Mucosa of descending colon (tissue), 3 donors: ENCODE data around the gene LRRC70. TPM values are rescaled to one million over a fixed set of nuclear protein-coding genes. Genes with fewer than 3 reads are reported as not detected.

Source experiments
- ATAC-seq: fragments of 200-7000 bp; cut with Tn5 transposase; one replicate; pipeline ENCODE4 v1.9.1; 2020; ENCODE audit warnings: mild to moderate bottlenecking, moderate library complexity
- DNase-seq, 3 donors: peaks; one replicate each; pipeline ENCODE4 v3.0.0-alpha.2; 2020
- H3K36me3 ChIP-seq: fragments of 200-600 bp; one replicate; pipeline ENCODE4 v1.8.0; 2021; ENCODE audit warnings: low read depth, mild to moderate bottlenecking
- H3K4me1 ChIP-seq: fragments of 200-600 bp; one replicate; pipeline ENCODE4 v1.8.0; 2021; ENCODE audit warnings: low read depth, mild to moderate bottlenecking
- H3K4me3 ChIP-seq: fragments of 200-600 bp; one replicate; pipeline ENCODE4 v1.8.0; 2021; ENCODE audit warnings: mild to moderate bottlenecking
- H3K9me3 ChIP-seq: fragments of 200-600 bp; one replicate; pipeline ENCODE4 v1.8.0; 2021; ENCODE audit warnings: mild to moderate bottlenecking
- intact Hi-C, 2 donors: fragments of 100-400 bp; cut with DNase I in 1 of 2; cut with micrococcal nuclease in 1 of 2; formaldehyde crosslinking; loops; one replicate each; pipeline versions ENCODE4 v1.11.0 to v1.11.1; 2022; cut with DNase I, micrococcal nuclease
- total RNA-seq, 3 donors: library from RNA; stranded (reverse); fragmentation: NEBNext Ultra II Directional in 2 of 3; extraction: Animal tissue kit (Norgen Biotek cat#: 25700) in 2 of 3; gene quantifications; one replicate each; pipeline versions ENCODE4 v1.2.1 to v1.2.4, GENCODE V29; 2021 to 2023
- TF ChIP-seq, protein P1 (sequence below): fragments of 200-600 bp; IDR thresholded peaks from one replicate; pipeline ENCODE4 v1.8.0; 2022; ENCODE audit warnings: antibody characterized with exemption, mild to moderate bottlenecking
- donor health status: DM: no; HTN: no; CAD: no; lungs with moderate emphysema.
- donor health status: DM: no; HTN: no; CAD: no.
- donor health status: DM: no; HTN: yes; CAD: no.

The LRRC70 gene
- total RNA-seq, 3 donors from 2014 or later: 0.75 to 2.8 (median 1.4) TPM

DNA sequence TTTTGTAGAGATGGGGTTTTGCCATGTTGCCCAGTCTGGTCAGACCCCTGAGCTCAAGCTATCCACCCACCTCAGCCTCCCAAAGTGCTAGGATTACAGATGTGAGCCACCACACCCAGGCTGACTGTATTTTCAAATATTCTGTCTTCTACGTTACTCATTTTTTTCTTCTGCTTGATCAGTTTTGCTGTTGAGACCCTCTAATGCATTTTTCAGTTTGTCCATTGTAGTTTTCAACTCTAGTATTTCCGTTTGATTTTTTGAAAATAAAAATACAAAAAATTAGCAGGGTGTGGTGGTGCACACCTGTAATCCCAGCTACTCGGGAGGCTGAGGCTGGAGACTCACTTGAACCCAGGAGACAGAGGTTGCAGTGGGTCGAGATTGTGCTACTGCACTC, 10.5 kb upstream of the LRRC70 start:
- DNase-seq (no peak), ATAC-seq (no peak)
- intact Hi-C loops: no loop called here

DNA sequence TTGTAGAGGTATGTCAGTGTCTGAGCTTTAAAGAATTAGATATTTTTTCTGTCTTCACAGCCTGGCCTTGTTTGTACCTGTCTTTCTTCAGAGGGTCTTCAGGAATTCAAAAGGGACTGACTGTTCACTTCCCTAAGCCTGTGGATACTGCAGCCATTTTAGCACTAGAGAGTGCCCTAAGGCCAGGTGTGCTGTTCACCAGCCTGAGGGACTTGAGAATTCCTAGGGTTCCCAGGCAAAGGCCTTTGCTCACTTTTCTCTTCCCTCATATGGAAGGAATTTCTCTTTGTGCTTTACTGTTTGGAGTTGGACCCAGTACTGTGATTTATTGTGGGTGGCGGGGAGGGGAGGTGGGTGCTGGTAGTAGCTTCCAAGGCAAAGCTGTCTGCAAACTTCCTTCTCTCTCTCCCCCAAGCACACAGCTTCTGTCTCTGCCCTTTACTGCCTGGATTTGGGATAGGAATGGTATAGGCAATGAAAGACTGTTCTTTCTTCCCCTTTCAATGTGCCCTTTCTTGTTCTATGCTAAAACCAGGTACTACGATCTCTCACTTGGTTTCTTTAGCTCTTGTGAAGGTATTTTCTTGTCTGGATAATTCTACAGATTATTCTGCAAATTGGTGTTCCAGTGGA, 9.7 kb upstream of the LRRC70 start:
- intact Hi-C loops: no loop called here
- H3K36me3 ChIP-seq: no peaks in the 10 kb centered on the region
- no peaks in the 10 kb centered on the region for H3K4me1 ChIP-seq
- TF ChIP-seq, protein P1, sequence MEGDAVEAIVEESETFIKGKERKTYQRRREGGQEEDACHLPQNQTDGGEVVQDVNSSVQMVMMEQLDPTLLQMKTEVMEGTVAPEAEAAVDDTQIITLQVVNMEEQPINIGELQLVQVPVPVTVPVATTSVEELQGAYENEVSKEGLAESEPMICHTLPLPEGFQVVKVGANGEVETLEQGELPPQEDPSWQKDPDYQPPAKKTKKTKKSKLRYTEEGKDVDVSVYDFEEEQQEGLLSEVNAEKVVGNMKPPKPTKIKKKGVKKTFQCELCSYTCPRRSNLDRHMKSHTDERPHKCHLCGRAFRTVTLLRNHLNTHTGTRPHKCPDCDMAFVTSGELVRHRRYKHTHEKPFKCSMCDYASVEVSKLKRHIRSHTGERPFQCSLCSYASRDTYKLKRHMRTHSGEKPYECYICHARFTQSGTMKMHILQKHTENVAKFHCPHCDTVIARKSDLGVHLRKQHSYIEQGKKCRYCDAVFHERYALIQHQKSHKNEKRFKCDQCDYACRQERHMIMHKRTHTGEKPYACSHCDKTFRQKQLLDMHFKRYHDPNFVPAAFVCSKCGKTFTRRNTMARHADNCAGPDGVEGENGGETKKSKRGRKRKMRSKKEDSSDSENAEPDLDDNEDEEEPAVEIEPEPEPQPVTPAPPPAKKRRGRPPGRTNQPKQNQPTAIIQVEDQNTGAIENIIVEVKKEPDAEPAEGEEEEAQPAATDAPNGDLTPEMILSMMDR: no peak
- ATAC-seq (no peak), DNase-seq (no peak)
- no peak overlapping the region for H3K4me3 ChIP-seq
- H3K9me3 ChIP-seq: peaks cover 8% of the 10 kb centered on the region

More for the DNA sequence above, 10.5 kb upstream of the LRRC70 start:
- Histone ChIP-seq H3K4me1 (no peaks in the 10 kb centered on the region), H3K4me3 (no peak overlapping the region), H3K9me3 (peaks cover 8% of the 10 kb centered on the region), H3K36me3 (no peaks in the 10 kb centered on the region)
- TF ChIP-seq, protein P1: no peak

DNA sequence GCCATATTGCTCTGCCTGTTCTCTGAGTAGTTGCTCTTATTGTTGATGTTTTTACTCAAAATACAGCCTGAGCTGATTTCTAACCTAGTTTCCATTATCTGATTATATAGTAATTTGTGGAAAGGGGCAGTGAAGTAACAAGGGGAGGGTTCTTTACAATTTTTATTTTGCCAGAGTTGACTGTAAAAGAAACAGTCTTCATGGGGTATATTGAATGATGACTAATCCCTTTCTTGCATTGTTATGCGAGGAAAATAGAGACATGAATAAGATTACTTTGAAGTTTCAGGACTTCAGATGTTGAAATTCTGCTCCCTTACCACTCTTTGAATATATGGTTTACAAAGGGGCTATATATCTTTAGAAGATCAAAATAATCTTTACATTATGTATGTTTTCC, 9.1 kb upstream of the LRRC70 start:
- Histone ChIP-seq H3K4me1 (no peaks in the 10 kb centered on the region), H3K36me3 (no peaks in the 10 kb centered on the region), H3K4me3 (no peak overlapping the region), H3K9me3 (peaks cover 8% of the 10 kb centered on the region)
- no peak for ATAC-seq
- DNase-seq: no peak
- intact Hi-C loops: no loop called here
- TF ChIP-seq, protein P1: no peak

DNA sequence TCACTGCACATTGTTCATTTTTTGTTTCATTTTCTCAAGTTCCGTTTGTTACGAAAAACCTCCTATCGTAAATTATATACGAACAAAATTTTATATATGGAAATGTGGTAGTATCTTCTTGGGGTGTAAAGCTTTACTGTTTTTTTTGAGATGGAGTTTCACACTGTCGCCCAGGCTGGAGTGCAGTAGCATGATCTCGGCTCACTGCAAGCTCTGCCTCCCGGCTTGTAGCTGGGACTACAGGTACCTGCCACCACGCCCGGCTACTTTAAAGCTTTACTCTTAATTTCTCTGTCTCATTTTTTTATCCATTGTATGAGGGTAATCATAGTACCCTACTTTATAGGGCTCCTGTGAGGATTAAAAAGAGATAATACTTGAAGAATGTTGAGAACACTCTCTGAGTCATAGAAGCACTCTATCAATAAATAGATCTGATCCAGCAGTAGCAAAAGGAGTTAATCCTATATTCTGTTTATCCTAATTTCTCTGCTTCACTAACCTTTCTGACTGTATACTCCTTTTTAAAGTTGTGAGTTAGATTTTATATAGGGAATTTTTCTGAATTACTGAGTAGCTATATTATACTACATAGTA, 5.6 kb upstream of the LRRC70 start:
- Histone ChIP-seq H3K9me3 (peaks cover 3% of the 10 kb centered on the region), H3K36me3 (no peaks in the 10 kb centered on the region), H3K4me1 (no peaks in the 10 kb centered on the region), H3K4me3 (no peak overlapping the region)
- ATAC-seq (no peak), DNase-seq (no peak)
- TF ChIP-seq, protein P1: no peak
- intact Hi-C loops: no loop called here

DNA sequence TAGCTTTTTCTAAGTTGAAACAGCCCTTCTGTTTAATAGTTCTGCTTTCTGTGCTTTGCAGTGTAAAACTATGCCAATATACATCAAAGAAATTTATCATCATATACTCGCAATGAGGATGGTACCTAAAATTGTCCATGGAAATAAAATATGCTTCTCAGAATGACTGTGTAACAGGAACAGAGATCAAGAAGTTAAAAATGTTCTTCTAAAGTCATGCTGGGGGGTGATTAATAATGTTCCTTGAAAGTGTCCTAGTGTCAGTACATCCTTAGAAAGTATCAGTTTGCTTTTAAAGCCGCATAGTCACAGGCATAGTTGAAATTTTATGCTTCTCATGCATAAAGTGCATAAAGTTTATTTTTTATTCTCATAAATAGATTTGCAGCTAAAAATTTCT, 4.0 kb upstream of the LRRC70 start:
- Histone ChIP-seq H3K36me3 (no peaks in the 10 kb centered on the region), H3K9me3 (no peaks in the 10 kb centered on the region), H3K4me3 (no peak overlapping the region), H3K4me1 (no peaks in the 10 kb centered on the region)
- ATAC-seq (no peak), DNase-seq (no peak)
- intact Hi-C loops: no loop called here
- TF ChIP-seq, protein P1: no peak
